ENCODE data around the gene ARHGAP44.
"Not testable (repeated sequence)": the region's sequence is repeated elsewhere in the genome, so short reads cannot be mapped to it uniquely, and the experiment has no call there.

The ARHGAP44 gene

GRCh38 chr17:12966413-12966812 is 177.1 kb downstream of the ARHGAP44 start:
- Histone ChIP-seq H3K36me3 (ENCODE audit: control insufficient read depth, insufficient read depth, low read length) (no peaks in the 10 kb centered on the region), H3K27me3 (replicated peaks; ENCODE audit: control insufficient read depth, insufficient read depth, low read length, poor library complexity, severe bottlenecking) (no peaks in the 10 kb centered on the region), H3K4me3 (ENCODE audit: insufficient read depth, low read depth, low read length, poor library complexity, severe bottlenecking) (no peak overlapping the region), H3K9me3 (ENCODE audit: control insufficient read depth, low read length) (no peaks in the 10 kb centered on the region), H3K27ac (ENCODE audit: insufficient read depth, low read length, poor library complexity, severe bottlenecking) (no peak overlapping the region), H3K4me1 (ENCODE audit: control insufficient read depth, insufficient read depth, low read length, poor library complexity, severe bottlenecking) (no peaks in the 10 kb centered on the region)
- no peak for DNase-seq

GRCh38 chr17:12967962-12968361 is 178.7 kb downstream of the ARHGAP44 start:
- Histone ChIP-seq H3K27me3 (replicated peaks; ENCODE audit: control insufficient read depth, insufficient read depth, low read length, poor library complexity, severe bottlenecking) (no peaks in the 10 kb centered on the region), H3K4me3 (ENCODE audit: insufficient read depth, low read depth, low read length, poor library complexity, severe bottlenecking) (no peak overlapping the region), H3K4me1 (ENCODE audit: control insufficient read depth, insufficient read depth, low read length, poor library complexity, severe bottlenecking) (no peaks in the 10 kb centered on the region)

GRCh38 chr17:12973496-12974004 is 184.3 kb downstream of the ARHGAP44 start:
- no peaks in the 10 kb centered on the region for H3K9me3 ChIP-seq (ENCODE audit: control insufficient read depth, low read length)
- DNase-seq: no peak
- H3K36me3 ChIP-seq (ENCODE audit: control insufficient read depth, insufficient read depth, low read length): no peaks in the 10 kb centered on the region
- H3K4me3 ChIP-seq (ENCODE audit: insufficient read depth, low read depth, low read length, poor library complexity, severe bottlenecking): no peak overlapping the region
- H3K27ac ChIP-seq (ENCODE audit: insufficient read depth, low read length, poor library complexity, severe bottlenecking): no peak overlapping the region
- no peaks in the 10 kb centered on the region for H3K4me1 ChIP-seq (ENCODE audit: control insufficient read depth, insufficient read depth, low read length, poor library complexity, severe bottlenecking)
- peaks cover 4% of the 10 kb centered on the region for H3K27me3 ChIP-seq (replicated peaks; ENCODE audit: control insufficient read depth, insufficient read depth, low read length, poor library complexity, severe bottlenecking)

More at GRCh38 chr17:12967962-12968361, 178.7 kb downstream of the ARHGAP44 start:
- no peaks in the 10 kb centered on the region for H3K9me3 ChIP-seq (ENCODE audit: control insufficient read depth, low read length)
- no peak for DNase-seq
- H3K27ac ChIP-seq (ENCODE audit: insufficient read depth, low read length, poor library complexity, severe bottlenecking): no peak overlapping the region
- H3K36me3 ChIP-seq (ENCODE audit: control insufficient read depth, insufficient read depth, low read length): no peaks in the 10 kb centered on the region

- DNase-seq: no peak
- Histone ChIP-seq H3K27me3 (replicated peaks; ENCODE audit: control insufficient read depth, insufficient read depth, low read length, poor library complexity, severe bottlenecking) (peaks cover 4% of the 10 kb centered on the region), H3K36me3 (ENCODE audit: control insufficient read depth, insufficient read depth, low read length) (no peaks in the 10 kb centered on the region), H3K27ac (ENCODE audit: insufficient read depth, low read length, poor library complexity, severe bottlenecking) (no peak overlapping the region), H3K9me3 (ENCODE audit: control insufficient read depth, low read length) (no peaks in the 10 kb centered on the region), H3K4me3 (ENCODE audit: insufficient read depth, low read depth, low read length, poor library complexity, severe bottlenecking) (no peak overlapping the region), H3K4me1 (ENCODE audit: control insufficient read depth, insufficient read depth, low read length, poor library complexity, severe bottlenecking) (no peaks in the 10 kb centered on the region)
Measured at GRCh38 chr17:12974005-12974531, 184.8 kb downstream of the ARHGAP44 start.

- H3K27ac ChIP-seq (ENCODE audit: insufficient read depth, low read length, poor library complexity, severe bottlenecking): no peak overlapping the region
- no peaks in the 10 kb centered on the region for H3K36me3 ChIP-seq (ENCODE audit: control insufficient read depth, insufficient read depth, low read length)
- H3K4me1 ChIP-seq (ENCODE audit: control insufficient read depth, insufficient read depth, low read length, poor library complexity, severe bottlenecking): no peaks in the 10 kb centered on the region
- DNase-seq: no peak
- no peaks in the 10 kb centered on the region for H3K9me3 ChIP-seq (ENCODE audit: control insufficient read depth, low read length)
- H3K4me3 ChIP-seq (ENCODE audit: insufficient read depth, low read depth, low read length, poor library complexity, severe bottlenecking): no peak overlapping the region
- peaks cover 4% of the 10 kb centered on the region for H3K27me3 ChIP-seq (replicated peaks; ENCODE audit: control insufficient read depth, insufficient read depth, low read length, poor library complexity, severe bottlenecking)
Measured at GRCh38 chr17:12977008-12977751, 187.9 kb downstream of the ARHGAP44 start.

- H3K36me3 ChIP-seq (ENCODE audit: control insufficient read depth, insufficient read depth, low read length); H3K4me3 ChIP-seq (ENCODE audit: insufficient read depth, low read depth, low read length, poor library complexity, severe bottlenecking); H3K27ac ChIP-seq (ENCODE audit: insufficient read depth, low read length, poor library complexity, severe bottlenecking); DNase-seq; H3K9me3 ChIP-seq (ENCODE audit: control insufficient read depth, low read length); H3K4me1 ChIP-seq (ENCODE audit: control insufficient read depth, insufficient read depth, low read length, poor library complexity, severe bottlenecking); H3K27me3 ChIP-seq (replicated peaks; ENCODE audit: control insufficient read depth, insufficient read depth, low read length, poor library complexity, severe bottlenecking): not testable (repeated sequence)
Measured at GRCh38 chr17:12978787-12979186, 189.5 kb downstream of the ARHGAP44 start.

GRCh38 chr17:12979246-12979645 is 189.9 kb downstream of the ARHGAP44 start:
- Histone ChIP-seq H3K36me3 (ENCODE audit: control insufficient read depth, insufficient read depth, low read length) (no peaks in the 10 kb centered on the region), H3K4me1 (ENCODE audit: control insufficient read depth, insufficient read depth, low read length, poor library complexity, severe bottlenecking) (no peaks in the 10 kb centered on the region), H3K27me3 (replicated peaks; ENCODE audit: control insufficient read depth, insufficient read depth, low read length, poor library complexity, severe bottlenecking) (peaks cover 4% of the 10 kb centered on the region), H3K27ac (ENCODE audit: insufficient read depth, low read length, poor library complexity, severe bottlenecking) (no peak overlapping the region), H3K4me3 (ENCODE audit: insufficient read depth, low read depth, low read length, poor library complexity, severe bottlenecking) (no peak overlapping the region), H3K9me3 (ENCODE audit: control insufficient read depth, low read length) (no peaks in the 10 kb centered on the region)
- no peak for DNase-seq

GRCh38 chr17:12979826-12980500 is 190.7 kb downstream of the ARHGAP44 start:
- Histone ChIP-seq H3K4me3 (ENCODE audit: insufficient read depth, low read depth, low read length, poor library complexity, severe bottlenecking) (no peak overlapping the region), H3K36me3 (ENCODE audit: control insufficient read depth, insufficient read depth, low read length) (no peaks in the 10 kb centered on the region), H3K27me3 (replicated peaks; ENCODE audit: control insufficient read depth, insufficient read depth, low read length, poor library complexity, severe bottlenecking) (peaks cover 4% of the 10 kb centered on the region), H3K27ac (ENCODE audit: insufficient read depth, low read length, poor library complexity, severe bottlenecking) (no peak overlapping the region), H3K4me1 (ENCODE audit: control insufficient read depth, insufficient read depth, low read length, poor library complexity, severe bottlenecking) (no peaks in the 10 kb centered on the region), H3K9me3 (ENCODE audit: control insufficient read depth, low read length) (no peaks in the 10 kb centered on the region)
- no peak for DNase-seq

- H3K9me3 ChIP-seq (ENCODE audit: control insufficient read depth, low read length): no peaks in the 10 kb centered on the region
- no peak for DNase-seq
- H3K4me3 ChIP-seq (ENCODE audit: insufficient read depth, low read depth, low read length, poor library complexity, severe bottlenecking): no peak overlapping the region
- no peaks in the 10 kb centered on the region for H3K36me3 ChIP-seq (ENCODE audit: control insufficient read depth, insufficient read depth, low read length)
- no peaks in the 10 kb centered on the region for H3K27me3 ChIP-seq (replicated peaks; ENCODE audit: control insufficient read depth, insufficient read depth, low read length, poor library complexity, severe bottlenecking)
- no peak overlapping the region for H3K27ac ChIP-seq (ENCODE audit: insufficient read depth, low read length, poor library complexity, severe bottlenecking)
- no peaks in the 10 kb centered on the region for H3K4me1 ChIP-seq (ENCODE audit: control insufficient read depth, insufficient read depth, low read length, poor library complexity, severe bottlenecking)
Measured at GRCh38 chr17:12982224-12982623, 192.9 kb downstream of the ARHGAP44 start.
